GM12878 (cell line): ENCODE data around the gene PMAIP1. TPM values are rescaled to one million over a fixed set of nuclear protein-coding genes. Genes with fewer than 3 reads are reported as not detected.

Experiments used
- ATAC-seq: fragments of 200-7000 bp; cut with Tn5 transposase; 3 replicates; pipeline ENCODE4 v1.9.1; 2020; ENCODE audit warnings: mild to moderate bottlenecking, moderate library complexity
- BruUV-seq: library from RNA; stranded (reverse); fragments of 400-500 nt; replicated peaks from 2 replicates; lab custom pipeline; 2021; lab: Mats Ljungman, UMichigan
- CTCF ChIA-PET: fragments of 300-600 bp; sonication (Branson Sonifier 250); formaldehyde crosslinking; extraction: SDS; loops from one replicate; lab custom pipeline; 2021; ENCODE audit warnings: inconsistent platforms; lab: Yijun Ruan, JAX
- POLR2A ChIA-PET: fragments of 350-600 bp; formaldehyde crosslinking; extraction: SDS; loops from one replicate; lab custom pipeline; 2021; ENCODE audit warnings: inconsistent platforms; lab: Charles Lee
- RAD21 ChIA-PET: fragments of 300-600 bp; sonication (Branson Sonifier 250); formaldehyde crosslinking; loops from one replicate; lab custom pipeline; 2023; ENCODE audit warnings: antibody characterized with exemption; ENCODE audit not compliant: unreplicated experiment; lab: Charles Lee
- SMC1A ChIA-PET: fragments of 300-600 bp; sonication (Branson Sonifier 250); formaldehyde crosslinking; loops from one replicate; lab custom pipeline; 2023; ENCODE audit not compliant: unreplicated experiment, uncharacterized antibody; lab: Charles Lee
- DNase-seq: peaks from one replicate; pipeline ENCODE4 v3.0.0-alpha.2; 2011; ENCODE audit warnings: low read depth, low spot score
- FAIRE-seq: peaks from 3 replicates; lab custom pipeline; 2011; peaks lifted over from hg19 to GRCh38; lab: Jason Lieb, UNC
- H2AFZ ChIP-seq: 2 replicates; pipeline ENCODE4 v1.6.0; 2011; ENCODE audit warnings: low read depth, low read length, control low read depth; ENCODE audit not compliant: control insufficient read depth
- H3K27ac ChIP-seq: 2 replicates; pipeline ENCODE4 v1.5.1; 2011; ENCODE audit warnings: control low read depth; ENCODE audit not compliant: control insufficient read depth, insufficient read depth
- H3K27me3 ChIP-seq, 2 experiments: replicated peaks in 1 of 2; 2 replicates each; pipeline versions ENCODE4 v1.6.0 to v1.6.1; 2011; ENCODE audit warnings: low read length in 1 of 2; ENCODE audit not compliant: control insufficient read depth in 2 of 2, insufficient read depth in 2 of 2
- H3K36me3 ChIP-seq, 2 experiments: 2 replicates each; pipeline ENCODE4 v1.5.1; 2011; ENCODE audit warnings: low read length in 1 of 2; ENCODE audit not compliant: control insufficient read depth in 2 of 2, insufficient read depth in 2 of 2
- H3K4me1 ChIP-seq: 2 replicates; pipeline ENCODE4 v1.6.1; 2011; ENCODE audit warnings: mild to moderate bottlenecking, low read length, moderate library complexity, mixed read lengths; ENCODE audit not compliant: control insufficient read depth, insufficient read depth
- H3K4me2 ChIP-seq: 2 replicates; pipeline ENCODE4 v1.6.0; 2011; ENCODE audit warnings: control low read depth; ENCODE audit not compliant: control insufficient read depth, insufficient read depth
- H3K4me3 ChIP-seq: fragments of 200-600 bp; sonication (generic); 2 replicates; pipeline ENCODE4 v1.5.1; 2016
- H3K79me2 ChIP-seq: 2 replicates; pipeline ENCODE4 v1.6.0; 2011; ENCODE audit warnings: low read length; ENCODE audit not compliant: control insufficient read depth, insufficient read depth
- H3K9ac ChIP-seq: 2 replicates; pipeline ENCODE4 v1.8.0; 2011; ENCODE audit warnings: low read length, control low read depth, mixed read lengths; ENCODE audit not compliant: control insufficient read depth, insufficient read depth
- H3K9me3 ChIP-seq: replicated peaks from 3 replicates; pipeline ENCODE4 v1.5.1; 2011; ENCODE audit warnings: mild to moderate bottlenecking, low read length; ENCODE audit not compliant: control insufficient read depth, insufficient read depth
- H4K20me1 ChIP-seq: 2 replicates; pipeline ENCODE4 v1.6.0; 2011; ENCODE audit not compliant: control insufficient read depth, insufficient read depth
- ASH2L ChIP-seq: fragments of 300-600, 200-600 bp; sonication (generic); IDR thresholded peaks from 2 replicates; pipeline ENCODE4 v1.6.1; 2017; ENCODE audit warnings: low read depth, mild to moderate bottlenecking, borderline replicate concordance
- BRCA1 ChIP-seq: IDR thresholded peaks from 2 replicates; pipeline ENCODE4 v1.6.1; 2011; ENCODE audit warnings: low read depth, low read length, improper control_type of control experiment
- CHD4 ChIP-seq: fragments of 200-600 bp; sonication (generic); IDR thresholded peaks from 2 replicates; pipeline ENCODE4 v1.6.1; 2016; ENCODE audit warnings: mild to moderate bottlenecking
- EGR1 ChIP-seq, 2 experiments: IDR thresholded peaks; 1 replicate in 1 of 2; 2 replicates in 1 of 2; pipeline ENCODE4 v1.6.1; 2011 to 2012; ENCODE audit warnings: low read depth in 2 of 2, low read length in 2 of 2, borderline replicate concordance in 1 of 2, mild to moderate bottlenecking in 1 of 2, moderate library complexity in 1 of 2
- HDAC2 ChIP-seq: fragments of 200-600 bp; sonication (generic); IDR thresholded peaks from 2 replicates; pipeline ENCODE4 v1.6.1; 2017
- HDAC6 ChIP-seq: fragments of 200-600 bp; sonication (generic); IDR thresholded peaks from one replicate; pipeline ENCODE4 v1.8.0; 2017; ENCODE audit warnings: antibody characterized with exemption; ENCODE audit not compliant: unreplicated experiment
- SREBF1 ChIP-seq: IDR thresholded peaks from 2 replicates; pipeline ENCODE4 v1.6.1; 2012; ENCODE audit warnings: mild to moderate bottlenecking, low read length
- SRF ChIP-seq, 2 experiments: IDR thresholded peaks; 2 replicates each; pipeline ENCODE4 v1.6.1; 2011; ENCODE audit warnings: low read depth in 2 of 2, low read length in 2 of 2, mild to moderate bottlenecking in 1 of 2, moderate library complexity in 1 of 2
- STAT1 ChIP-seq: fragments of 450-650 bp; conservative IDR thresholded peaks from 2 replicates; pipeline ENCODE4 v1.6.1; 2014; ENCODE audit warnings: antibody characterized with exemption, mild to moderate bottlenecking
- TARDBP ChIP-seq: IDR thresholded peaks from 2 replicates; pipeline ENCODE4 v1.6.1; 2016; ENCODE audit warnings: borderline replicate concordance
- WGBS: methylation state at CpG from one replicate; pipeline ENCODE4 v1.1.6; 2016; ENCODE audit warnings: low lambda C conversion rate; ENCODE audit not compliant: insufficient replicate concordance, insufficient coverage; ENCODE audit errors: missing lambda C conversion rate; 5-methylcytosine and 5-hydroxymethylcytosine counted together
- in situ Hi-C: fragments of 300-500 bp; cut with MboI; formaldehyde crosslinking; loops from 9 replicates; pipeline ENCODE4 v1.14.3; 2018; ENCODE audit warnings: mixed read lengths
- intact Hi-C: fragments of 100-400 bp; cut with micrococcal nuclease; formaldehyde crosslinking; loops from one replicate; pipeline ENCODE4 v1.14.2; 2022; ENCODE audit not compliant: unreplicated experiment
- polyA plus RNA-seq, 11 experiments: library from polyadenylated mRNA; depleted of rRNA in 4 of 11; unstranded in 6 of 11; stranded (reverse) in 5 of 11; fragments of >200 nt; fragmentation: Nextera tagmentation in 4 of 11; fragmentation: Illumina TruSeq in 1 of 11; extraction: Ambion mirVana in 4 of 11; extraction: Trizol in 1 of 11; gene quantifications; 1 replicate in 1 of 11; 2 replicates in 10 of 11; pipeline versions ENCODE4 v1.2.1 to v1.2.3, GENCODE V29; 2011 to 2016; ENCODE audit warnings: inconsistent platforms in 2 of 11, missing spikeins in 2 of 11, low read depth in 1 of 11
- total RNA-seq, 4 experiments: library from RNA; depleted of rRNA in 3 of 4; stranded (reverse); fragments of >200 nt in 3 of 4; fragmentation: Illumina TruSeq in 1 of 4; extraction: Trizol in 1 of 4; gene quantifications; 2 replicates each; pipeline versions ENCODE4 v1.2.1 to v1.2.3, GENCODE V29; 2013 to 2021
- TF ChIP-seq, protein P1 (sequence below): fragments of 450-650 bp; conservative IDR thresholded peaks from 2 replicates; pipeline ENCODE4 v1.6.1; 2017; ENCODE audit warnings: mild to moderate bottlenecking, moderate library complexity

PMAIP1 gene
- total and polyA plus RNA-seq, 10 of the 15 experiments (the other 5 are each of a cell fraction or from before 2014, with no cell fraction given): 74.0 to 219 (median 112) TPM

DNA sequence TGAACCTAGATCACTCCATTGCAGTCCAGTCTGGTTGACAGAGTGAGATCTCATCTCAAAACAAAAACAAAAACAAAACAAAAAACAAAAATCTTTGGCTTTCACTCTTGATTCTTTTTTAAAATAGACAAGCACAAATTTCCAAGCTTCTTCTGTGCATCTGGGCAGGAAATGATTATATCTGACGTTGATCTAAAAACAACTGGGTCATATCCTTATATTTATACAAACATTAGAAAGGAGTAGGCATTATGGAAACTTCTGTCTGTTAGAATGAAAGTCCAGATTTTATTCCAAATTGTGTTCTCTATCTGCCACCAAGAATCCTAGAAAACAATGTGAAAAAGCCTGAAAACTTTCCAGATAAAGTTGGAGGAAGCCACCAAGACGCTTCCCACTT lies 26.2 kb upstream of the PMAIP1 start:
- 0 out of 2 replicates have a peak overlapping the region, but pooled peaks have one; percentile 30 for H3K4me2 ChIP-seq
- 31% methylated on average over 2 of the region's 2 CpGs for WGBS
- no peak for DNase-seq
- H3K79me2 ChIP-seq: no peaks in the 10 kb centered on the region
- no peak for FAIRE-seq
- CTCF ChIA-PET: interaction anchor here (1.0 to 3.0 kb wide), 8 partner anchors 9 to 116 kb away, joined by 3 to 10 read pairs (median 3); partner anchors contain the start of gene PMAIP1
- intact Hi-C loops (no loop called here), in situ Hi-C loops (no loop called here)
- H3K27ac ChIP-seq: peak overlapping the region; percentile 1
- H2AFZ ChIP-seq: peak overlapping the region; percentile 31
- no peak overlapping the region for H3K9ac ChIP-seq
- TF ChIP-seq BRCA1 (no peak), TARDBP (no peak), HDAC2 (no peak), HDAC6 (no peak), SREBF1 (no peak), ASH2L (no peak), CHD4 (no peak), STAT1 (no peak), EGR1 (IDR thresholded peaks at IDR 0.05; ENCODE audit: borderline replicate concordance in 1 of 2, low read depth in 2 of 2, low read length in 2 of 2) (no peak), SRF (IDR thresholded peaks at IDR 0.05; ENCODE audit: low read depth in 2 of 2, low read length in 2 of 2) (no peak)
- TF ChIP-seq, protein P1, sequence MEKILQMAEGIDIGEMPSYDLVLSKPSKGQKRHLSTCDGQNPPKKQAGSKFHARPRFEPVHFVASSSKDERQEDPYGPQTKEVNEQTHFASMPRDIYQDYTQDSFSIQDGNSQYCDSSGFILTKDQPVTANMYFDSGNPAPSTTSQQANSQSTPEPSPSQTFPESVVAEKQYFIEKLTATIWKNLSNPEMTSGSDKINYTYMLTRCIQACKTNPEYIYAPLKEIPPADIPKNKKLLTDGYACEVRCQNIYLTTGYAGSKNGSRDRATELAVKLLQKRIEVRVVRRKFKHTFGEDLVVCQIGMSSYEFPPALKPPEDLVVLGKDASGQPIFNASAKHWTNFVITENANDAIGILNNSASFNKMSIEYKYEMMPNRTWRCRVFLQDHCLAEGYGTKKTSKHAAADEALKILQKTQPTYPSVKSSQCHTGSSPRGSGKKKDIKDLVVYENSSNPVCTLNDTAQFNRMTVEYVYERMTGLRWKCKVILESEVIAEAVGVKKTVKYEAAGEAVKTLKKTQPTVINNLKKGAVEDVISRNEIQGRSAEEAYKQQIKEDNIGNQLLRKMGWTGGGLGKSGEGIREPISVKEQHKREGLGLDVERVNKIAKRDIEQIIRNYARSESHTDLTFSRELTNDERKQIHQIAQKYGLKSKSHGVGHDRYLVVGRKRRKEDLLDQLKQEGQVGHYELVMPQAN: no peak
- TF ChIP-seq, all 136 proteins: peak for 0
- ChIA-PET POLR2A (interaction anchor here (0.5 to 3.1 kb wide), 10 partner anchors 7 to 54 kb away, joined by 3 to 17 read pairs (median 7); partner anchors contain the start of gene PMAIP1), RAD21 (interaction anchor here (0.7 to 6.5 kb wide), 8 partner anchors 10 to 123 kb away, joined by 3 to 45 read pairs (median 8); partner anchors contain the start of gene PMAIP1), SMC1A (interaction anchor here (0.8 to 4.9 kb wide), 13 partner anchors 10 to 79 kb away, joined by 3 to 30 read pairs (median 10); partner anchors contain the start of gene PMAIP1)
- Histone ChIP-seq H3K4me1 (peaks cover 60% of the 10 kb centered on the region), H3K36me3 (no peaks in the 10 kb centered on the region), H4K20me1 (no peaks in the 10 kb centered on the region), H3K4me3 (no peak overlapping the region), H3K27me3 (no peaks in the 10 kb centered on the region), H3K9me3 (no peaks in the 10 kb centered on the region)
- ATAC-seq: no peak
- no TSS peak for BruUV-seq
